ENCODE data around the gene C6orf15. TPM values are rescaled to one million over a fixed set of nuclear protein-coding genes. Genes with fewer than 3 reads are reported as not detected.

Gene C6orf15
- total and polyA plus RNA-seq, 8 donors: not detected

GRCh38 chr6:31110825-31111582 lies 1.4 kb downstream of the C6orf15 start:
- intact Hi-C loops (cut with DNase I): no loop called here
- Histone ChIP-seq H3K27me3 (no peaks in the 10 kb centered on the region), H3K4me1 (no peaks in the 10 kb centered on the region), H3K4me3 (no peak overlapping the region), H3K27ac (no peak overlapping the region), H3K36me3 (no peaks in the 10 kb centered on the region), H3K9me3 (no peaks in the 10 kb centered on the region)
- FAIRE-seq (no peak), ATAC-seq (no peak), DNase-seq (no peak)
- WGBS, 2 donors: 61 to 66% methylated on average over 11 of the region's 11 CpGs
- no peak for TF ChIP-seq CTCF (IDR thresholded peaks at IDR 0.05)

DNA sequence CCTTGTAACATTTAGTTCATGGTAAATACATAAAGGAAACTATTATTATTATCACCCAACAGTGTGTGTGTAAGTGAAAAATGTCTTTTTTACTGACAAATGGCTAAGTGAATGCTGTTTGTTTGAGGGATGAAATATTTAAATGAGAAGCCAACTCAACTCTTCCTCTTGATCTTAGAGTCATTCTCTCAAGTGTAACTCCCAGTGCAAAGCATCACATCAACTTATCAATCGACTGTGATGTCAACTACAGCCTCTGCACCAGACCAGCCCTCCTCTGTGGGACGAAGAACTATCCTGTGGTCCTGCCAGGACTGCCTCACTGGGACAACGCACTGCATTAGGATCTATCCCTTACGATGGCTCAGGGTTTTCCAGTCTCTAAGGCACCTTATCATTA lies 5.3 kb downstream of the C6orf15 start:
- TF ChIP-seq CTCF (IDR thresholded peaks at IDR 0.05): no peak
- intact Hi-C loops (cut with DNase I): no loop called here
- H3K27me3 ChIP-seq: no peaks in the 10 kb centered on the region
- no peak for ATAC-seq
- no peaks in the 10 kb centered on the region for H3K9me3 ChIP-seq
- no peak overlapping the region for H3K4me3 ChIP-seq
- 48 to 50% methylated on average over 4 of the region's 4 CpGs for WGBS, 2 donors
- H3K36me3 ChIP-seq: no peaks in the 10 kb centered on the region
- no peak for DNase-seq
- no peaks in the 10 kb centered on the region for H3K4me1 ChIP-seq
- FAIRE-seq: no peak
- no peak overlapping the region for H3K27ac ChIP-seq

DNA sequence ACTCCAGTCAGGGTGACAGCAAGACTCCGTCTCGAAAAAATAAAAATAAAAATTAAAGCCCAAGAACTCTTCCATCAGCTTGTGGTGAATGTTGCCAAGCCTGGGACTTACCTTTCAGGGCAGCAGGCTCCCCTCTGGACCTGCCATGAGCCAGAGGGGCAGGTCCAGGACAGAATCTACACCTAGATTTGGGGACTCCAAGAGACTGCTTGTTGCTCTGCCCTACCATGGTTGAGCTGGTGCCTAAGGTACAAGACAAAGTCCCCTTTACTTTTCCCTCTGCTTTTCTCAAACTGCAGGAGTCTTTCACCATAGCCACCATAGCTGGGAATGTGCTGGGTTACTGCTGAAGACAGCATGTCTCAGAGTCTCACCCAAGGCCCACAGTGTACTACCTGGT lies 9.2 kb downstream of the C6orf15 start:
- no peaks in the 10 kb centered on the region for H3K27me3 ChIP-seq
- FAIRE-seq (no peak), ATAC-seq (no peak), DNase-seq (no peak)
- H3K4me3 ChIP-seq: no peak overlapping the region
- intact Hi-C loops (cut with DNase I): no loop called here
- no peak for TF ChIP-seq CTCF (IDR thresholded peaks at IDR 0.05)
- no peak overlapping the region for H3K27ac ChIP-seq
- 91 to 93% methylated on average over 2 of the region's 2 CpGs for WGBS, 2 donors
- no peaks in the 10 kb centered on the region for H3K36me3 ChIP-seq
- H3K4me1 ChIP-seq: no peaks in the 10 kb centered on the region
- no peaks in the 10 kb centered on the region for H3K9me3 ChIP-seq

DNA sequence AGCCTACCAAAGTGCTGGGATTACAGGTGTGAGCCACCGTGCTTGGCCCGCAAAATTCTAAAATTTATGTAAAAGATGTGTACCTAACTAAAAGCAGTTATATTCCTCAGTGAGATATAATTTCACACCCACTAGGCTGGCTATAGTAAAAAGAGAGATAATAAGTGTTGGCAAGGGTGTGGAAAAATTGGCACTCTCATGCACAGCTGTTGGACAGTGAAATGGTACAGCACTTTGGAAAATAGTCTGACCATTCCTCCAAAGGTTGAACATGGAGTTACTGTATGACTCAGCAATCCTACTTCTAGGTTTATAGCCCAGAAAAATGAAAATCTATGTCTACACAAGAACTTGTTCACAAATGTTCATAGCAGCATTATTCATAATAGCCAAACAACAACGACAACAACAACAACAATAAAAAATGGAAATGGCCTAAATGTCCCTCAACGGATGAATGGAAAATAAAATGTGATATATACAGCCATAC lies 13.9 kb downstream of the C6orf15 start:
- no peak for TF ChIP-seq CTCF (IDR thresholded peaks at IDR 0.05)
- H3K4me3 ChIP-seq: no peak overlapping the region
- no peaks in the 10 kb centered on the region for H3K9me3 ChIP-seq
- no peak overlapping the region for H3K27ac ChIP-seq
- H3K4me1 ChIP-seq: peaks cover 0 to 10% (median 4%) of the 10 kb centered on the region in 3 donors
- FAIRE-seq: no peak
- no peak for ATAC-seq
- no peaks in the 10 kb centered on the region for H3K27me3 ChIP-seq
- intact Hi-C loops (cut with DNase I): no loop called here
- 83 to 87% methylated on average over 4 of the region's 4 CpGs for WGBS, 2 donors
- no peaks in the 10 kb centered on the region for H3K36me3 ChIP-seq
- DNase-seq: no peak

DNA sequence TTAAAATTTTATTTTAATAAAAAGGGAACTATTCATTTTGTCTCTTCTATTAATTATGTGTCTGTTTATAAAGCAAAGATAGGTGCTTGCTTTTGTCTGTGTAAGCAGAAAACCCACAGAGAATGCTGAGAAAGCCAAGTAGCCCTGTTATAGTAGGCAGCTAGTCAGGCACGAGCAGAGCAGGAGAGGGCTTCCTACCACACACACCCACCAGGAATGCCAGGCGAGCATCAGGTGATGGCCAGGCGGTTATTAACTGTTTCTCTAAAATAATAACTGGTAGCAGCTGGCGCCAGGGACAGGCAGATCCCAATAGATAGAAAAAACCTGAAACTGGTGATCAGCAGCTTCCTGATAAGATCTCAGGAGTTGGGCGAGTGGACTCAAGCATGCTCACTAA lies 15.7 kb downstream of the C6orf15 start:
- Histone ChIP-seq H3K4me3 (no peak overlapping the region), H3K27ac (no peak overlapping the region), H3K36me3 (no peaks in the 10 kb centered on the region), H3K4me1 (peaks cover 0 to 10% (median 4%) of the 10 kb centered on the region in 3 donors), H3K9me3 (no peaks in the 10 kb centered on the region), H3K27me3 (no peaks in the 10 kb centered on the region)
- DNase-seq (no peak), ATAC-seq (no peak), FAIRE-seq (no peak)
- WGBS, 2 donors: 64 to 80% methylated on average over 5 of the region's 5 CpGs
- no peak for TF ChIP-seq CTCF (IDR thresholded peaks at IDR 0.05)
- intact Hi-C loops (cut with DNase I): no loop called here
